Right renal cortex interstitium (tissue), 3 donors: ENCODE measurements around the gene PSD2. TPM values are rescaled to one million over a fixed set of nuclear protein-coding genes. Genes with fewer than 3 reads are reported as not detected.

ENCODE experiments used
- DNase-seq, 3 donors: peaks; one replicate each; pipeline ENCODE4 v3.0.0-alpha.2; 2013; ENCODE audit warnings: low read depth in 3 of 3, low spot score in 2 of 3
- polyA plus RNA-seq, 3 donors: library from polyadenylated mRNA; unstranded; fragments of 120-200 nt; gene quantifications; one replicate each; pipeline ENCODE4 v1.2.1, GENCODE V29; 2013; ENCODE audit not compliant: insufficient read length in 3 of 3

PSD2 gene
- polyA plus RNA-seq, 3 donors: 1.3 to 2.2 (median 1.6) TPM

- no peak for DNase-seq
These were observed 76.6 kb downstream of the PSD2 start for GRCh38 chr5:139872052-139872766.

GRCh38 chr5:139872851-139873794 lies 77.5 kb downstream of the PSD2 start:
- DNase-seq: no peak

GRCh38 chr5:139875957-139876356 lies 80.3 kb downstream of the PSD2 start:
- no peak for DNase-seq

- DNase-seq: no peak
These were observed 81.6 kb downstream of the PSD2 start for GRCh38 chr5:139877129-139877597.

GRCh38 chr5:139878093-139878492 lies 82.5 kb downstream of the PSD2 start:
- DNase-seq: no peak

- no peak for DNase-seq
These were observed 85.0 kb downstream of the PSD2 start for GRCh38 chr5:139880416-139881142.

- DNase-seq: no peak
These were observed 85.6 kb downstream of the PSD2 start for GRCh38 chr5:139881143-139881733.

GRCh38 chr5:139882316-139882715 lies 86.7 kb downstream of the PSD2 start:
- DNase-seq: no peak

- no peak for DNase-seq
These were observed 87.4 kb downstream of the PSD2 start for GRCh38 chr5:139882961-139883539.

- no peak for DNase-seq
These were observed 88.5 kb downstream of the PSD2 start for GRCh38 chr5:139884144-139884543.

GRCh38 chr5:139884734-139885133 lies 89.1 kb downstream of the PSD2 start:
- DNase-seq: no peak

GRCh38 chr5:139885172-139885856 lies 89.7 kb downstream of the PSD2 start:
- DNase-seq: no peak

GRCh38 chr5:139885857-139886208 lies 90.2 kb downstream of the PSD2 start:
- no peak for DNase-seq

- DNase-seq: no peak
These were observed 90.6 kb downstream of the PSD2 start for GRCh38 chr5:139886213-139886612.

- no peak for DNase-seq
These were observed 92.8 kb downstream of the PSD2 start for GRCh38 chr5:139888370-139888769.

- no peak for DNase-seq
These were observed 93.8 kb downstream of the PSD2 start for GRCh38 chr5:139889410-139889809.

- no peak for DNase-seq
These were observed 98.3 kb downstream of the PSD2 start for GRCh38 chr5:139893873-139894272.
